Naive thymus-derived CD8-positive, alpha-beta T cell (primary cell): ENCODE measurements around the gene TOMM20. TPM values are rescaled to one million over a fixed set of nuclear protein-coding genes. Genes with fewer than 3 reads are reported as not detected.

Source experiments
- ATAC-seq, 2 donors: fragments of 150-1000 bp; cut with Tn5 transposase in 1 of 2; sonication (Bioruptor Pico), chemical (Tn5 transposase) in 1 of 2; 1 replicate in 1 of 2; 2 replicates in 1 of 2; pipeline ENCODE4 v1.10.0; 2021; ENCODE audit warnings: mild to moderate bottlenecking in 2 of 2, moderate library complexity in 2 of 2
- POLR2A ChIA-PET: fragments of 350-600 bp; sonication (Branson Sonifier 250); formaldehyde crosslinking; loops from one replicate; lab custom pipeline; 2021; ENCODE audit warnings: antibody characterized with exemption; lab: Charles Lee
- DNase-seq, 10 donors: peaks; one replicate each; pipeline versions ENCODE4 v3.0.0 to v3.0.0-alpha.2; 2020 to 2022
- H3K27ac Mint-ChIP-seq, 10 donors: one replicate each; pipeline ENCODE4 v1.8.0; 2020 to 2022; ENCODE audit warnings: mild to moderate bottlenecking in 10 of 10, mixed read lengths in 10 of 10, moderate library complexity in 4 of 10, inconsistent platforms in 1 of 10
- H3K27me3 Mint-ChIP-seq, 5 donors: one replicate each; pipeline ENCODE4 v1.8.0; 2021 to 2022; ENCODE audit warnings: mixed read lengths in 5 of 5
- H3K36me3 Mint-ChIP-seq, 3 donors: one replicate each; pipeline ENCODE4 v1.8.0; 2020 to 2022; ENCODE audit warnings: mixed read lengths in 3 of 3, mild to moderate bottlenecking in 2 of 3, inconsistent platforms in 1 of 3
- H3K4me1 Mint-ChIP-seq, 4 donors: one replicate each; pipeline ENCODE4 v1.8.0; 2021 to 2022; ENCODE audit warnings: mixed read lengths in 4 of 4
- H3K4me3 Mint-ChIP-seq, 10 donors: one replicate each; pipeline ENCODE4 v1.8.0; 2020 to 2022; ENCODE audit warnings: mild to moderate bottlenecking in 10 of 10, mixed read lengths in 10 of 10, moderate library complexity in 6 of 10, inconsistent platforms in 1 of 10
- H3K9me3 Mint-ChIP-seq, 9 donors: one replicate each; pipeline ENCODE4 v1.8.0; 2020 to 2022; ENCODE audit warnings: mixed read lengths in 9 of 9, mild to moderate bottlenecking in 3 of 9, inconsistent platforms in 1 of 9, moderate library complexity in 1 of 9
- polyA plus RNA-seq, 3 donors: library from polyadenylated mRNA; unstranded; fragments of 300-500 nt; fragmentation: Illumina TruSeq; gene quantifications; one replicate each; pipeline ENCODE4 v1.2.3, GENCODE V29; 2021
- total RNA-seq, 8 experiments: library from RNA in 2 of 8; stranded (reverse) in 2 of 8; gene quantifications; one replicate each; pipeline ENCODE4 v1.2.3 and lab custom pipeline; 2021 to 2026

The TOMM20 gene
- total and polyA plus RNA-seq, 5 experiments from 2014 or later: 56.6 to 111 (median 67.0) TPM

GRCh38 chr1:235112297-235113182 is 16.1 kb downstream of the TOMM20 start:
- H3K27me3 Mint-ChIP-seq: no peaks in the 10 kb centered on the region
- peak overlapping the region in 2 of 10 donors; percentile 37 to 58 for H3K27ac Mint-ChIP-seq
- H3K4me1 Mint-ChIP-seq: peaks cover under 1 to 11% (median 3%) of the 10 kb centered on the region in 4 donors
- no peak for DNase-seq
- H3K9me3 Mint-ChIP-seq: no peaks in the 10 kb centered on the region
- ATAC-seq: no peak
- POLR2A ChIA-PET: no interaction called here
- no peak overlapping the region for H3K4me3 Mint-ChIP-seq
- peaks cover 5 to 95% (median 34%) of the 10 kb centered on the region in 3 donors for H3K36me3 Mint-ChIP-seq

DNA sequence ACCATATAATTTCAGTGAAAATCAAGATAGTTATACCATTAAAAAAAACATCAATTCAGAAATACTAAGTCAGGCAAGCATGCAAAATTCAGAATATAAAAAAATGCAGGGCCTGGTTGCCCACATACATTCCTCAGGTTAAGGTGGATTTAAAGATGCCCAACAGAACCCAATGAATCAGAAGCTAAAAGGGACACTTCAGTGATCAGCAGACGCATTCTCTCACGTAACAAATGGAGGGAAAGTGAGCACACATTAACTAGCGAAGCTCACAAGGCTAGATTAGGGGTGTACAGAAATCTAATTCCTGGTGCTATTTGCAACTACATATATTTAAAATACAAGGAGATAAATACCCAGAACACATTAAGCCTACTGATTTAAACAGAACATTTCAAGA is 17.5 kb downstream of the TOMM20 start:
- peaks cover 5 to 88% (median 34%) of the 10 kb centered on the region in 3 donors for H3K36me3 Mint-ChIP-seq
- no peak overlapping the region for H3K4me3 Mint-ChIP-seq
- peaks cover 2 to 16% (median 8%) of the 10 kb centered on the region in 4 donors for H3K4me1 Mint-ChIP-seq
- DNase-seq: no peak
- peak overlapping the region in 2 of 10 donors; percentile 14 to 38 for H3K27ac Mint-ChIP-seq
- no peaks in the 10 kb centered on the region for H3K27me3 Mint-ChIP-seq
- H3K9me3 Mint-ChIP-seq: no peaks in the 10 kb centered on the region
- POLR2A ChIA-PET: no interaction called here
- ATAC-seq: no peak

DNA sequence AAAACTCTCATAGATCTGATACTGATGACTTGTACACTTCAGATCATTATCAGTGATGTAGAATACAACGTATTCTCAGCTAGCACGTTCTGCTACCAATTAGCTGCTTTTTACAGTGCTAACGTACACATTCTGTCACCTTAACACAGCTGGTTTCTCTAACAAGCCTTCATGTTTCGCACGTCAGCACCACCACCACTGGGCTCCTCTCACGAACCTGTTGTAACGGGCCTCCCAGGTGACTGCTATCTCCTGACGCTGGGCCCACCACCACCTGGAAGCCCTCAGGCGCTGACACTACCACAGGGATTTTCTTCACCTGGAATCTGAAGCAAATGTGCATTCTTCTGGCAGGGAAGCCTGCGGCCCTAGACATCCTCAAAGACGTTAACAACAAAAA is 19.8 kb downstream of the TOMM20 start:
- no peak for ATAC-seq
- peaks cover 3 to 71% (median 31%) of the 10 kb centered on the region in 3 donors for H3K36me3 Mint-ChIP-seq
- no peak overlapping the region for H3K4me3 Mint-ChIP-seq
- POLR2A ChIA-PET: no interaction called here
- H3K4me1 Mint-ChIP-seq: peaks cover 15 to 25% (median 19%) of the 10 kb centered on the region in 4 donors
- H3K27me3 Mint-ChIP-seq: no peaks in the 10 kb centered on the region
- H3K27ac Mint-ChIP-seq: peak overlapping the region in 1 of 10 donors; percentile 14
- DNase-seq: no peak
- H3K9me3 Mint-ChIP-seq: no peaks in the 10 kb centered on the region

DNA sequence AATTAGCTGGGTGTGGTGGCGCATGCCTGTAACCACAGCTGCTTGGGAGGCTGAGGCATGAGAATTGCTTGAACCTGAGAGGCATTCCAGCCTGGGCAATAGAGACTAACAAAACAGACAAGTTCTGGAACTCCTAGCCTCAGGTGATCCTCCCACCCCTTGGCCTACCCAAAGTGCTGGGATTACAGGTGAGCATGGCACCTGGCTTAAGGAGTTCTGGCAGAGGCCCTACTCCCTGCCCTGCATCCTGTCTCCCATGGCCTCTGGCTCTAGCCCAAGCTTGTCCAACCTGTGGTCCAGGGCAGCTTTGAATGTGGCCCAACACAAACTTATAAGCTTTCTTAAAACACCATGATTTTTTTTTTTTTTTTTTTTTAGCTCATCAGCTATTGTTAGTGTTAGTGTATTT is 20.4 kb downstream of the TOMM20 start:
- POLR2A ChIA-PET: interaction anchor here (0.6 to 0.7 kb wide), 2 partner anchors 124 to 659 kb away, joined by 3 read pairs; no protein-coding TSS in a partner anchor
- Mint-ChIP-seq H3K27ac (peak overlapping the region in 5 of 10 donors; percentile 14 to 71 (median 51)), H3K36me3 (peaks cover 0 to 64% (median 28%) of the 10 kb centered on the region in 3 donors), H3K27me3 (no peaks in the 10 kb centered on the region), H3K4me3 (no peak overlapping the region), H3K9me3 (no peaks in the 10 kb centered on the region), H3K4me1 (peaks cover 17 to 25% (median 23%) of the 10 kb centered on the region in 4 donors)
- DNase-seq (no peak), ATAC-seq (no peak)

DNA sequence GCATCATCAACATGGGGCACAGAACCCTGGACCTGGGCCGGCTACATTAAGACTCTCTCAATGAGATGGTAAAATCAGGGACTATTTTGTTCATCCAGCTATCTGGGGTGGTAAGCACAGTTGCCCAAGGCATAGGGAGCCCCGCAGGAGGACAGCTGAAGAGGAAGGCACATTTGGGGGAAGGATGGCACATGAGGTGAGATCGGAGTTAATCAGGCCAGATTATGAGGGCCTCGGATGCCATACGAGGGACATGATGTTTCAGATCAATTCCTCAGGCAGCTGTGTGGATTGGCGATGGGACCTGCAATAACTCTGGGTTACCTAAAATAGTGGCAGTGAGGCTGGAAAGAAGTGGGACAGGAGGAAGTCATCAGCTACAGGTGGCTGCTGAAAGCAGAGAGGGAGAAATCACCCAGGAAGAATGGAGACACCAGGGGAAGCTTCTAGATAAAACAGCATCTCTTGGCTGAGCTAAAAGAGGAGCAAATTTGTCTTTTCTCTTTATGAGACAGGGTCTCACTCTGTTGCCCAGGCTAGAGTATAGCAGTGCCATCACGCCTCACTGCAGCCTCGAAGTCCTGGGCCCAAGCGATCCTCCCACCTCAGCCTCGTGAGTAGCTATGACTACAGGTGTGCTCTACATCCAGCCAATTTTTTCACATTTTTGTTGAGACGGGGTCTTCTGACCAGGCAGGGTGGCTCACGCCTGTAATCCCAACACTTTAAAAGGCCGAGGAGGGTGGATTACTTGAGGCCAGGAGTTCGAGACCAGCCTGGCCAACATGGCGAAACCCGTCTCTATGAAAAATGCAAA is 21.1 kb downstream of the TOMM20 start:
- H3K9me3 Mint-ChIP-seq: no peaks in the 10 kb centered on the region
- H3K4me1 Mint-ChIP-seq: peaks cover 20 to 31% (median 29%) of the 10 kb centered on the region in 4 donors
- DNase-seq (no peak), ATAC-seq (no peak)
- no peaks in the 10 kb centered on the region for H3K27me3 Mint-ChIP-seq
- peaks cover 0 to 58% (median 22%) of the 10 kb centered on the region in 3 donors for H3K36me3 Mint-ChIP-seq
- POLR2A ChIA-PET: interaction anchor here (0.6 to 0.7 kb wide), 2 partner anchors 125 to 660 kb away, joined by 3 read pairs; no protein-coding TSS in a partner anchor
- no peak overlapping the region for H3K4me3 Mint-ChIP-seq
- H3K27ac Mint-ChIP-seq: peak overlapping the region in 4 of 10 donors; percentile 27 to 79 (median 49)

- no peak overlapping the region for H3K4me3 Mint-ChIP-seq
- POLR2A ChIA-PET: interaction anchor here (0.7 kb wide), 2 partner anchors 156 to 503 kb away, joined by 6 to 7 read pairs; no protein-coding TSS in a partner anchor
- H3K36me3 Mint-ChIP-seq: peaks cover 0 to 47% (median 19%) of the 10 kb centered on the region in 3 donors
- no peaks in the 10 kb centered on the region for H3K27me3 Mint-ChIP-seq
- H3K4me1 Mint-ChIP-seq: peaks cover 24 to 39% (median 37%) of the 10 kb centered on the region in 4 donors
- ATAC-seq (no peak), DNase-seq (no peak)
- H3K27ac Mint-ChIP-seq: no peak overlapping the region
- H3K9me3 Mint-ChIP-seq: no peaks in the 10 kb centered on the region
Observed at GRCh38 chr1:235106457-235106856, 22.2 kb downstream of the TOMM20 start.

DNA sequence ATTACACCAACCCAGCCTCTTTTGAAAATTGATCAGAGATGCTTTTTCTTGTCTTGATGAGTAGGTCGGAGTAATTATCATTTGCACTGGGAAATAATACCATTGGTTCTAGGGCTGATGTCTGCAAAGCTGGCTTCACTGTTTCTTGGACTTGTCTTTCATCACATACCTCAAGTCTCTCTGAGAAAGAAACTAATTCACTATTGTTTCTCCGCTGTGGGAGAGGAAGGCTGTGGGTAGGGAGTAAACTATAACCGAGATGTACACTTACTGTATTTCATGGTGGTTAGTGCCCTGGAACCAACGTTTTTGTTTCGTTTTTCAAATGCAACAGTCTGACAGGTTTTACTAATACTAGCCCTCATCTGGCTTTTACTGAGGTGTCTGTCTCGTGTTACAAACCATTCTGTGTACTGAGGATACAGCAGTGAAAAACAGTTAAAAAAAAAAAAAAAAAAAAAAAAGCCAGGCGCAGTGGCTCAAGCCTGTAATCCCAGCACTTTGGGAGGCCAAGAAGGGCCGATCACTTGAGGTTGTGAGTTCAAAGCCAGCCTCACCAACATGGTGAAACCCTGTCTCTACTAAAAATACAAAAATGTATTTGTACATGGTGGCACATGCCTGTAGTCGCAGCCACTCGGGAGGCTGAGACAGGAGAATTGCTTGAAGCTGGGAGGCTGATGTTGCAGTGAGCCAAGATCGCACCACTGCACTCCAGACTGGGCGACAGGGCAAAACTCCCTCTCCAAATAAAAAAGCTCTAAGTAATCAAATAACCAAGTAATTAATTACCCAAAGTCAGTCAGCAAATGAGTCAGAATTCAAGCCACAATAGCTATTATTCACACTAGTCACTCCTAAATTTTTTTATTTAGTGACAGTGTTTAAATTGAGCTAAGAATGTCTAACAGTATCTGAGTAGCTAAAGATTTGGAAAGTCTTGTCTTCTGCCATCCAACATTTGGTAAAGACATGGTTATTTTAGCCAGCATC is 23.3 kb downstream of the TOMM20 start:
- H3K27me3 Mint-ChIP-seq: peaks cover 0 to 4% (median 0%) of the 10 kb centered on the region in 5 donors
- peak in 1 of 10 donors; percentile 27 for DNase-seq
- H3K4me1 Mint-ChIP-seq: peaks cover 26 to 40% (median 37%) of the 10 kb centered on the region in 4 donors
- peak overlapping the region in 3 of 10 donors; percentile 53 to 79 (median 76) for H3K27ac Mint-ChIP-seq
- no peak for ATAC-seq
- H3K36me3 Mint-ChIP-seq: peaks cover 0 to 36% (median 12%) of the 10 kb centered on the region in 3 donors
- H3K4me3 Mint-ChIP-seq: peak overlapping the region in 8 of 10 donors; percentile 19 to 88 (median 66)
- no peaks in the 10 kb centered on the region for H3K9me3 Mint-ChIP-seq
- POLR2A ChIA-PET: interaction anchor here (0.5 to 0.9 kb wide), 5 partner anchors 24 to 343 kb away, joined by 3 to 6 read pairs (median 3); partner anchors contain the start of gene TOMM20

- DNase-seq (peak in 7 of 10 donors; percentile 33 to 75 (median 44)), ATAC-seq (peak; percentile 72 to 84)
- POLR2A ChIA-PET: interaction anchor here (0.7 to 2.1 kb wide), 4 partner anchors 25 to 624 kb away, joined by 3 to 6 read pairs (median 5); partner anchors contain the start of genes RBM34 and TARBP1
- Mint-ChIP-seq H3K9me3 (no peaks in the 10 kb centered on the region), H3K4me1 (peaks cover 26 to 40% (median 37%) of the 10 kb centered on the region in 4 donors), H3K27ac (peak overlapping the region in 9 of 10 donors; percentile 11 to 73 (median 35)), H3K27me3 (peaks cover 0 to 6% (median 0%) of the 10 kb centered on the region in 5 donors), H3K4me3 (peak overlapping the region; percentile 31 to 75 (median 60)), H3K36me3 (peaks cover 0 to 13% (median 1%) of the 10 kb centered on the region in 3 donors)
Observed at GRCh38 chr1:235102993-235103411, 25.6 kb downstream of the TOMM20 start.

DNA sequence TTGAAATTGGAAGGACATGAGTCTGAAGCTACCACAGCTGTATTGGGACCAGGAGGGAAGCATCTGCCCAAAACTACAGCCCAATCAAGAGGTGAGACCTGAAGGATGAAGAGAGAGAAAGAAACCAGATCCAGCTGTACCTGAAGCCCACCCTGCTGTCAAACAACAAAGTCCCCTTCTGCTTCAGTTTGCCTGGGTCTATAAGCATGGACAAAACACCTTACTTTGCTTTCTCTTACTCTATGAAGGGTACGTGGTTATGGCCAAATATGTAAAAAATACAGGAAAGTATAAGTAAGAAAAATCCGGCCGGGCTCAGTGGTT is 26.4 kb downstream of the TOMM20 start:
- ATAC-seq: no peak
- POLR2A ChIA-PET: interaction anchor here (0.7 to 2.1 kb wide), 2 partner anchors 59 to 561 kb away, joined by 4 to 6 read pairs; partner anchors contain the start of gene RBM34
- H3K4me1 Mint-ChIP-seq: peaks cover 23 to 37% (median 34%) of the 10 kb centered on the region in 4 donors
- no peak for DNase-seq
- peaks cover 0 to 6% (median 0%) of the 10 kb centered on the region in 5 donors for H3K27me3 Mint-ChIP-seq
- no peak overlapping the region for H3K27ac Mint-ChIP-seq
- no peaks in the 10 kb centered on the region for H3K9me3 Mint-ChIP-seq
- H3K36me3 Mint-ChIP-seq: peaks cover 0 to 5% (median 0%) of the 10 kb centered on the region in 3 donors
- H3K4me3 Mint-ChIP-seq: peak overlapping the region in 6 of 10 donors; percentile 2 to 43 (median 22)

DNA sequence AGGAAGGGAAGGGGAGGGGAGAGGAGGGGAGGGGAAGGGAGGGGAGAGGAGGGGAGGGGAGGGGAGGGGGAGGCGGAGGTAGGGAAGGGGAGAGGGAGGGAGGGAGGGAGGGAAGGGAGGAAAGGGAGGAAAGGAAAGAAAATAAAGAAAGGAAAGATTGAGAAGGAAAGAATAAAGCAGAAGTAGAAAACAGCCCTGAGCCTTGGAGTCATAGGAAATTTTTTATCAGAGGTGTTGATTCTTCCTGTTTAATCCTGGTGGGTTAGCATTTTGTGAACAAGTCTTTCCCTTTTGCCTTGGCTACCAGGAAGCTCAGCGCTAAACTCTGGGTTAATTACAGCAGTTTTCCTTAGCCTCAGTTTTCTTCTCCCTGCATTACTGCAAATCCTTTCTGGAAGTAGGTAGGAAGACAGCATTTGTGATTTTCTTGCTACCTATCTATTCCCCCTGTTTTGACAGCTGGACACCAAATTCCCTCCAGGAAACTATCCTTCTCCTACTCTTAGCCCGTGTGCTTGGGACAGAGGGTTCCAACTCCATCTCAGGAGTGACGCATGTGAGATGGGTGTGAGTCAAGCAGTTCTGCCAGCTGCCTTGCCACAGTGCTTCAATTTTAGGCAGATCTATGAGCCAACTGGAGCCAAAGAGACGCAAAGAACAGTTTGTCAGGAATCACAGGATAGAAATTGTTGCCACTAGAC is 26.9 kb downstream of the TOMM20 start:
- Mint-ChIP-seq H3K4me3 (peak overlapping the region in 6 of 10 donors; percentile 2 to 43 (median 22)), H3K4me1 (peaks cover 19 to 37% (median 33%) of the 10 kb centered on the region in 4 donors), H3K27me3 (peaks cover 0 to 6% (median 0%) of the 10 kb centered on the region in 5 donors), H3K36me3 (no peaks in the 10 kb centered on the region), H3K27ac (no peak overlapping the region), H3K9me3 (no peaks in the 10 kb centered on the region)
- POLR2A ChIA-PET: interaction anchor here (0.5 to 2.1 kb wide), 2 partner anchors 36 to 59 kb away, joined by 3 to 6 read pairs; partner anchors contain the start of gene RBM34
- ATAC-seq (no peak), DNase-seq (no peak)
